Measurements from ENCODE around the gene POLDIP2. TPM values are rescaled to one million over a fixed set of nuclear protein-coding genes. Genes with fewer than 3 reads are reported as not detected.
A peak's percentile ranks its signal among the peaks of the same experiment; 100 is the strongest.

Gene POLDIP2
- total RNA-seq, 4 donors from 2014 or later, result 217 to 281 (median 237) TPM

- ATAC-seq (no peak), DNase-seq (no peak)
- no peaks in the 10 kb centered on the region for H3K4me1 ChIP-seq
- no peak for TF ChIP-seq CTCF (IDR thresholded peaks at IDR 0.05 in 4 of 5, conservative IDR thresholded peaks at IDR 0.05 in 1 of 5)
- TF ChIP-seq POLR2A (IDR thresholded peaks at IDR 0.05), result no peak
- intact Hi-C loops (cut with DNase I; ENCODE audit: low total_unique reads), result no loop called here
- peaks cover 6 to 99% of the 10 kb centered on the region in 2 donors for H3K36me3 ChIP-seq
- H3K27ac ChIP-seq, result no peak overlapping the region
- in situ Hi-C loops (cut with MboI; ENCODE audit: low sequenced_read_pairs in 4 of 4), result loop anchor here in 2 of 4 donors (25.0 kb wide), 1 partner anchor 613 kb away; the partner anchor contains the start of gene PHF12 (in 2 of the 2)
- H3K9me3 ChIP-seq, result no peaks in the 10 kb centered on the region
- H3K4me3 ChIP-seq, result no peak overlapping the region
- H3K27me3 ChIP-seq, result no peaks in the 10 kb centered on the region
Measured at GRCh38 chr17:28348979-28349378, 8.3 kb downstream of the POLDIP2 start.

GRCh38 chr17:28347261-28347891, 10.0 kb downstream of the POLDIP2 start:
- no peak for DNase-seq
- in situ Hi-C loops (cut with MboI; ENCODE audit: low sequenced_read_pairs in 4 of 4) (loop anchor here in 2 of 4 donors (25.0 kb wide), 1 partner anchor 615 kb away; the partner anchor contains the start of gene PHF12 (in 2 of the 2)), intact Hi-C loops (cut with DNase I; ENCODE audit: low total_unique reads) (no loop called here)
- ATAC-seq, result no peak
- Histone ChIP-seq H3K36me3 (peaks cover 0 to 98% of the 10 kb centered on the region in 2 donors), H3K9me3 (no peaks in the 10 kb centered on the region), H3K27me3 (no peaks in the 10 kb centered on the region), H3K27ac (peak overlapping the region in 1 of 4 donors; percentile 35), H3K4me3 (no peak overlapping the region), H3K4me1 (peaks cover 0 to 6% of the 10 kb centered on the region in 2 donors)
- TF ChIP-seq CTCF (IDR thresholded peaks at IDR 0.05 in 4 of 5, conservative IDR thresholded peaks at IDR 0.05 in 1 of 5) (no peak), POLR2A (IDR thresholded peaks at IDR 0.05) (no peak)

GRCh38 chr17:28346746-28347246, 10.5 kb downstream of the POLDIP2 start:
- in situ Hi-C loops (cut with MboI; ENCODE audit: low sequenced_read_pairs in 4 of 4), result loop anchor here in 2 of 4 donors (25.0 kb wide), 1 partner anchor 616 kb away; the partner anchor contains the start of gene PHF12 (in 2 of the 2)
- DNase-seq, result no peak
- Histone ChIP-seq H3K4me3 (no peak overlapping the region), H3K27me3 (no peaks in the 10 kb centered on the region), H3K9me3 (no peaks in the 10 kb centered on the region), H3K36me3 (peaks cover 0 to 98% of the 10 kb centered on the region in 2 donors), H3K27ac (peak overlapping the region in 2 of 4 donors; percentile 22 to 35), H3K4me1 (peaks cover 0 to 6% of the 10 kb centered on the region in 2 donors)
- intact Hi-C loops (cut with DNase I; ENCODE audit: low total_unique reads), result no loop called here
- ATAC-seq, result no peak
- TF ChIP-seq CTCF (IDR thresholded peaks at IDR 0.05 in 4 of 5, conservative IDR thresholded peaks at IDR 0.05 in 1 of 5), result peak in 1 of 5 experiments; percentile 18
- no peak for TF ChIP-seq POLR2A (IDR thresholded peaks at IDR 0.05)

GRCh38 chr17:28346199-28346580, 11.1 kb downstream of the POLDIP2 start:
- DNase-seq (no peak), ATAC-seq (no peak)
- in situ Hi-C loops (cut with MboI; ENCODE audit: low sequenced_read_pairs in 4 of 4) (loop anchor here in 2 of 4 donors (25.0 kb wide), 1 partner anchor 616 kb away; the partner anchor contains the start of gene PHF12 (in 2 of the 2)), intact Hi-C loops (cut with DNase I; ENCODE audit: low total_unique reads) (no loop called here)
- no peaks in the 10 kb centered on the region for H3K9me3 ChIP-seq
- TF ChIP-seq CTCF (IDR thresholded peaks at IDR 0.05 in 4 of 5, conservative IDR thresholded peaks at IDR 0.05 in 1 of 5), result no peak
- TF ChIP-seq POLR2A (IDR thresholded peaks at IDR 0.05), result no peak
- peaks cover 0 to 98% of the 10 kb centered on the region in 2 donors for H3K36me3 ChIP-seq
- peak overlapping the region in 1 of 4 donors; percentile 35 for H3K27ac ChIP-seq
- no peak overlapping the region for H3K4me3 ChIP-seq
- no peaks in the 10 kb centered on the region for H3K27me3 ChIP-seq
- H3K4me1 ChIP-seq, result peaks cover 0 to 6% of the 10 kb centered on the region in 2 donors
